ENCODE results near the gene LITAF.
A peak's percentile ranks its signal among the peaks of the same experiment; 100 is the strongest.

LITAF gene

GRCh38 chr16:11603331-11603750 is 16.6 kb upstream of the LITAF start:
- CTCF ChIA-PET, result no interaction called here
- POLR2A ChIA-PET (ENCODE audit: low non-redundant PET), result no interaction called here
- H3K27ac ChIP-seq, result peak overlapping the region; percentile 28; the same call in 1 of the 2 replicates
- no peak for TF ChIP-seq CTCF (conservative IDR thresholded peaks at IDR 0.05; ENCODE audit: low read depth)
- DNase-seq (ENCODE audit: low spot score), result no peak

GRCh38 chr16:11602321-11602720 is 15.6 kb upstream of the LITAF start:
- DNase-seq (ENCODE audit: low spot score), result no peak
- CTCF ChIA-PET, result no interaction called here
- no peak overlapping the region for H3K27ac ChIP-seq
- no peak for TF ChIP-seq CTCF (conservative IDR thresholded peaks at IDR 0.05; ENCODE audit: low read depth)
- POLR2A ChIA-PET (ENCODE audit: low non-redundant PET), result no interaction called here

- CTCF ChIA-PET, result no interaction called here
- H3K27ac ChIP-seq, result no peak overlapping the region
- POLR2A ChIA-PET (ENCODE audit: low non-redundant PET), result no interaction called here
- TF ChIP-seq CTCF (conservative IDR thresholded peaks at IDR 0.05; ENCODE audit: low read depth), result no peak
- DNase-seq (ENCODE audit: low spot score), result no peak
Measured at GRCh38 chr16:11601911-11602310, 15.2 kb upstream of the LITAF start.

- ChIA-PET CTCF (no interaction called here), POLR2A (ENCODE audit: low non-redundant PET) (no interaction called here)
- no peak for TF ChIP-seq CTCF (conservative IDR thresholded peaks at IDR 0.05; ENCODE audit: low read depth)
- H3K27ac ChIP-seq, result no peak overlapping the region
- DNase-seq (ENCODE audit: low spot score), result no peak
Measured at GRCh38 chr16:11601425-11601824, 14.7 kb upstream of the LITAF start.

- DNase-seq (ENCODE audit: low spot score), result no peak
- no peak for TF ChIP-seq CTCF (conservative IDR thresholded peaks at IDR 0.05; ENCODE audit: low read depth)
- H3K27ac ChIP-seq, result no peak overlapping the region
- POLR2A ChIA-PET (ENCODE audit: low non-redundant PET), result no interaction called here
- CTCF ChIA-PET, result interaction anchor here (0.5 to 0.9 kb wide), 2 partner anchors 13 to 23 kb away, joined by 3 to 4 read pairs; no protein-coding TSS in a partner anchor
Measured at GRCh38 chr16:11599579-11599978, 12.9 kb upstream of the LITAF start.

GRCh38 chr16:11597235-11598095 is 10.7 kb upstream of the LITAF start:
- no peak for DNase-seq (ENCODE audit: low spot score)
- peak overlapping the region; percentile 46 for H3K27ac ChIP-seq
- ChIA-PET CTCF (interaction anchor here (0.6 kb wide), 1 partner anchor 119 kb away, joined by 4 read pairs; no protein-coding TSS in a partner anchor), POLR2A (ENCODE audit: low non-redundant PET) (interaction anchor here (0.7 kb wide), 1 partner anchor 11 kb away, joined by 3 read pairs; the partner anchor contains the start of gene LITAF)
- no peak for TF ChIP-seq CTCF (conservative IDR thresholded peaks at IDR 0.05; ENCODE audit: low read depth)
